Gastrocnemius medialis (tissue), 4 donors: ENCODE data around the gene PRR22.

Source experiments
- POLR2A ChIP-seq, 2 donors: fragments of 450-650 bp; IDR thresholded peaks; one replicate each; pipeline ENCODE4 v1.6.1; 2017; ENCODE audit warnings: antibody characterized with exemption in 2 of 2, mild to moderate bottlenecking in 2 of 2, moderate library complexity in 2 of 2
- TF ChIP-seq, protein P1 (sequence below), 5 experiments: fragments of 450-650 bp in 3 of 5; fragments of 200-600 bp in 2 of 5; sonication (generic) in 2 of 5; IDR thresholded peaks in 4 of 5; conservative IDR thresholded peaks in 1 of 5; 1 replicate in 4 of 5; 2 replicates in 1 of 5; pipeline ENCODE4 v1.5.1; 2016 to 2019; ENCODE audit warnings: antibody characterized with exemption in 5 of 5, mild to moderate bottlenecking in 3 of 5, moderate library complexity in 3 of 5

DNA sequence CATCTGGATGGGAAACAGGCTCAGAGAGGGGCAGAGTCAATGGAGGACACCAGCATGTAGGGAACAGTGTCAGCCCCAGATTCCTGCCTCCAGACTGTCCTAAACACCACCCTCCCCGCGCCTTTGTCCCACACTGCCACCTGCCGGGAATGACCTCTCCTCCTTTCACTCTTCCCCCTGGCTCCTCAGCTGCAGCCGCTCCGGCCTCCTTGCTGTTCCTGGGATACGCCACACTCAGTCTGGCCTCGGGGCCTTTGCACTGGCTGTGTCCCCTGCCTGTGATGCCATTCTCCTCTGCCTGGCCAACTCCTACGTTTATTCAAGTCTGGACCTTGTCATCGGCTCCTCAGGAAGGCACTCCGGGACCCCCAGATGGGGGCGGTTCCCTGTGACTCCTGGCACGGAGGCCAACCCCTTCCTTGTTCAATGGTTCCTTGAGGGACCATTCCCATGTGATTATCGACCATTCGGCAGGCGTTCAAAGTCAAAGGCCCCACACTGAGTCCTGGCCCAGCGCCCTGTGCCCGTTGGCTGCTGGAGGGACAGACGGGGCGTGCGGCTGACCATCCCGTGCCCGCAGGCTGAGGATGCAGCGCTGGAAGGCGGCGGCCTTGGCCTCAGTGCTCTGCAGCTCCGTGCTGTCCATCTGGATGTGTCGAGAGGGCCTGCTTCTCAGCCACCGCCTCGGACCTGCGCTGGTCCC, 39.2 kb upstream of the PRR22 start:
- no peak for TF ChIP-seq POLR2A (IDR thresholded peaks at IDR 0.05)
- TF ChIP-seq, protein P1, sequence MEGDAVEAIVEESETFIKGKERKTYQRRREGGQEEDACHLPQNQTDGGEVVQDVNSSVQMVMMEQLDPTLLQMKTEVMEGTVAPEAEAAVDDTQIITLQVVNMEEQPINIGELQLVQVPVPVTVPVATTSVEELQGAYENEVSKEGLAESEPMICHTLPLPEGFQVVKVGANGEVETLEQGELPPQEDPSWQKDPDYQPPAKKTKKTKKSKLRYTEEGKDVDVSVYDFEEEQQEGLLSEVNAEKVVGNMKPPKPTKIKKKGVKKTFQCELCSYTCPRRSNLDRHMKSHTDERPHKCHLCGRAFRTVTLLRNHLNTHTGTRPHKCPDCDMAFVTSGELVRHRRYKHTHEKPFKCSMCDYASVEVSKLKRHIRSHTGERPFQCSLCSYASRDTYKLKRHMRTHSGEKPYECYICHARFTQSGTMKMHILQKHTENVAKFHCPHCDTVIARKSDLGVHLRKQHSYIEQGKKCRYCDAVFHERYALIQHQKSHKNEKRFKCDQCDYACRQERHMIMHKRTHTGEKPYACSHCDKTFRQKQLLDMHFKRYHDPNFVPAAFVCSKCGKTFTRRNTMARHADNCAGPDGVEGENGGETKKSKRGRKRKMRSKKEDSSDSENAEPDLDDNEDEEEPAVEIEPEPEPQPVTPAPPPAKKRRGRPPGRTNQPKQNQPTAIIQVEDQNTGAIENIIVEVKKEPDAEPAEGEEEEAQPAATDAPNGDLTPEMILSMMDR (IDR thresholded peaks at IDR 0.05 in 4 of 5, conservative IDR thresholded peaks at IDR 0.05 in 1 of 5): no peak
